NCI-H446 (cell line): ENCODE measurements around the gene ITGB2.
"Not testable (repeated sequence)": the region's sequence is repeated elsewhere in the genome, so short reads cannot be mapped to it uniquely, and the experiment has no call there.

Experiments
- DNase-seq, 2 experiments: peaks; one replicate each; lab custom pipeline; 2025; lab: John Stamatoyannopoulos, UW

ITGB2 gene

DNA sequence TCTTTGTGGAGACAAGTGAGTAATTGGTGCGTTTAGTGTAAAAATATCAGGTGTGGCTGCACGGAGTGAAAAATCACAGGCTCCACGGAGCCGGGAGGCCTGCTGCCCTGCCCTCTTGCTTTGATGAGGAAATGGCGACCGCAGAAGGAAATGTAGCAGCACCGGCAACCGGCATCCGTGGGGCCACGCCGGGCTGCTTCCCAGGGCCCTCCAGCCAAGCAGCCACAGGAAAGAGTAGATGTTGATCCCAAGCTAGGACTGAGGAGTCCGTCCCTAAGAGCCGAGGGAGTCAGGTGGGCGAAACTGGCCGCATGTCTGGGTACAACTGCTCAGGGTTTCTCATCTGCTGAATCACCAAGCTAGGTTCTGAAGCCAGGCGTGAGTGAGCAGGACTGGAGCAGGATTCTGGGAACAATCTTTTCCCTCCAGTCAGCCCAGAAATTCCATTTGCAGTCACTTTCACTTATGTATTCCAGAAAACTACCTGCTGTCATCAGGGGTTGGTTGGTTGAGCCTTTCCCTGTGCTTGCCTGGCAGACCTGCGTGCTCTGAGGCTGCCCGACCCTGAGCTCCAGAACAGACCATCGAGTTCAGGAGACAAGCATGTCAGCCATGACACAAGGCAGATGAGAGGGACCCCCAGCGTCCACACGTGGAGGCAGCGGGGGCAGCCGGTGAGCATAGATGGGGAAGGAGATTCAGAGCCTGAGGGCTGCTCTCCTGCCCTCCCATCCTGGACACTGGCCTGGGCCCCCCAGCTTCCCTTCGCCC, 5.8 kb upstream of the ITGB2 start:
- DNase-seq, result no peak

DNA sequence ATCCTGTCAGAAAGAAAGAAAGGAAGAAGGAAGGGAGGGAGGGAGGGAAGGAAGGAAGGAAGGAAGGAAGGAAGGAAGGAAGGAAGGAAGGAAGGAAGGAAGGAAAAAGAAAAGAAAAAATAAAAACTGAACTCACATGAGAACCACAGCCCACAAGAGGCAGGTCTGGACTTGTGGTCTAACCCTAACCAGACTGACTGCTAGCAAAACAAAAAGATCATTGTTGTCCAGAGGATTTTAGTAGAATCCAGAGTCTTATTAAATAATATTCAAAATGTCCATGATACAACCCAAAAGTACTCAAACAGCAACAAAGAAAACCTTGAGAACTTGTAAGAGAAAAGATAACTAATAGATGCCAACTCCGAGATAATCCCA, 4.7 kb upstream of the ITGB2 start:
- no peak for DNase-seq

DNA sequence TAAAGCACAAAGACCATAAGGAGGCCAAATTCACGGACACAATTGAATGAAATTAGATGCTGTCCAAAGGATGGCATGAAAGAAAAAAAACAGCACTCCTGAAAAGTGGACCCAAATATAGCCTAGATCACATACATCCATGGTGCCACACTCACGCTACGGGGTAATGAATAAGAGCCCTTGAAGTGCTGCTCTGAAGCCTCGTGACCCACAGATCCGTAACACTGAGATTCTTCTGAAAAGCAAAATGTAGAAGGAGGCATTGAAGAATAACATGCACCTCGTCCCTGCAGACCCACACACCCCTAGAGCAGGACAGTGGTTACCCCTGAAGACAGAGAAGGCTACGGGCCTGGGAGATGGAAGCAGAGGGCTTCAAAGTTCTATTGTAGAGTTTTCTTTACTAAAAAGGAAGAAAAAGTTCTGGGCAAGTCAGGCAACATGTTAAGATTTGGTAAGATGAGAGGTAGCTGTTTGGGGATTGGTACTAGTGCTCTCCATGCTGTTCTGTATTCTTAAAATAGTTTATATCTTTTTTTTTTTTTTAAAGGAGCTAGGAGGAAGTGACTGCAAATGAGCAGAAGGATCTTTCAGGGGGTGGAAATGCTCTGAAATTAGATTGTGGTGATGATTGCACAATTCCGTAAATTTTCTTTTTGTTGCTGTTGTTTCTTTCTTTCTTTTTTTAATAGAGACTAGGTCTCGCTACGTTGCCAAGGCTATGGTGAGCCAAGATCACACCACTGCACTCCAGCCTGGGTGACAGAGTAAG, 4.1 kb upstream of the ITGB2 start:
- no peak for DNase-seq

DNA sequence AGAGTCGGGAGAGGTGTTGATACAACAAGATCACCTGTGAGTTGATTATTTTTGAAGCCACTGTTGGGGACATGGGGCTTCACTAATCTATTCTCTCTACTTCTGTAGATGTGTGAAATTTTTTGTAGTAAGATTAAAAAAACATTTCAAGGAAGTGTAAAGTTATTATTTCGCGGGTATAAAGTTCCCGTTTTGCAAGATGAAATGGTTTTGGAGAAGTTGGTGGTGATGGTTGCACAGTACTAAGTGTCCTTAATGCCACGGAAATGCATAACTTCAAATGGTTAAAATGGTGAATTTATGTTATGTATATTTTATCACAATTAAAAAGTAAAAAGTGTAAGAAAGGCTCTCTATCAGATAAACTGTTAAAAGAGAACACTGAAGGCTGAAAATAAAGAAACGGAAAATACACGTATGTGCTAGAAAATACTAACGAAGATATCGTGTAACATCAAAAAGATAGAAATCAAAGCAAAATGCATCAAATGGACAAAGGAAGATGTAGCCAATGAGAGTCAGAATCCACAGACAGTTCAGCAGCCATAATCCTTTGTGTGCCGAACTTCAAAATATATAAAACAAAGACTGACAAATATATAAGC, 2.9 kb upstream of the ITGB2 start:
- no peak for DNase-seq

DNA sequence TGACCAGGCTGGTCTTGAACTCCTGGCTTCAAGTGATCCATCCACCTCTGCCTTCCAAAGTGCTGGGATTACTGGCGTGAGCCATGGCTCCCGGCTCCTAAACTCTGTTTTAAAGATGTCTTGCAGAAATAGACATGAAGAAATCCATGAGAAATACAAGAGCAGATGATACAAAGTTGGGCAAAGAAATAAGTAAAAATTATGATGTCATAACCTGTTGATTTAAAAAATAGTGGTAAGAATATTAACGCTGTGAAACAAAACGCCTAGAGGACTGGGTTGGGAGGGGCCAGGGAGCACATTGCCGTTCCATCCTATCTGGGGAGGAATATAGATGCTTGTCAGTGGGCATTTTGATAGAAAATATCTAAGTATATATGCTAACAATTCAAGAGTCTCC, 1.2 kb upstream of the ITGB2 start:
- DNase-seq, result no peak

DNA sequence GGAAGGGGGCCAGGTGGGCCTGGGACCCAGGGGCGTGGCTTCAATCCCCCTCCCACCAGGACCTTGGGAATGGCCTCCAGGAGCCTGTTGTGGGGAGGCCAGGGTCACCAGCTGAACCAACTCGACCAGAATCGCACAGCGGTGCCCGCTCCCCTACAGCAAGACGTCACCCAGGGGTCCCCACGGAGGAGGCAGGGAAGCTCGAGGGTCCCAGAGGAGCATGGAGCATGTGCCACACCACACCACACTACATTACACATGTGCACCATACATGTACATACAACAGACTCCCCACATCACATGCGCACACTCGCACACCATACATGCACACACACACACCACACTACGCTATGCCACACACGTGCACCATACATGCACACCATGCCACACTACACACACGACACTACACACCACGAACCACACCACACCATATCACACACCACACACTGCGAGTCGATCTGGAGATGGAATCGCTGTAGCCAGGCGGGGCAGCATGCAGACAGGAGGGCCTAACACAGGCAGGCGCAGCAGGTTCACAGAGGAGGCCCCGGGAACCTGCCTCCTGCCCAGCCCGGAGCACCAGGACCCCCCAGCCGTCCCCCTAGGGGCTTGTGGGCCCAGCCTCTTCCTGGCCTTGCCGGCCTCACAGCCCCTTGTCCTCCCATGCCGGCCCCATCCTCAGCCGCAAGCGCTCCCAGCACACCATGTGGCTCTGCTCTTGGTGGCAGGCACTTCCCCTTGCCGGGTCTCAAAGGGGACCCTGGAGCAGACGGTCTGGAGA, 596 bp downstream of the ITGB2 start:
- DNase-seq, result no peak

DNA sequence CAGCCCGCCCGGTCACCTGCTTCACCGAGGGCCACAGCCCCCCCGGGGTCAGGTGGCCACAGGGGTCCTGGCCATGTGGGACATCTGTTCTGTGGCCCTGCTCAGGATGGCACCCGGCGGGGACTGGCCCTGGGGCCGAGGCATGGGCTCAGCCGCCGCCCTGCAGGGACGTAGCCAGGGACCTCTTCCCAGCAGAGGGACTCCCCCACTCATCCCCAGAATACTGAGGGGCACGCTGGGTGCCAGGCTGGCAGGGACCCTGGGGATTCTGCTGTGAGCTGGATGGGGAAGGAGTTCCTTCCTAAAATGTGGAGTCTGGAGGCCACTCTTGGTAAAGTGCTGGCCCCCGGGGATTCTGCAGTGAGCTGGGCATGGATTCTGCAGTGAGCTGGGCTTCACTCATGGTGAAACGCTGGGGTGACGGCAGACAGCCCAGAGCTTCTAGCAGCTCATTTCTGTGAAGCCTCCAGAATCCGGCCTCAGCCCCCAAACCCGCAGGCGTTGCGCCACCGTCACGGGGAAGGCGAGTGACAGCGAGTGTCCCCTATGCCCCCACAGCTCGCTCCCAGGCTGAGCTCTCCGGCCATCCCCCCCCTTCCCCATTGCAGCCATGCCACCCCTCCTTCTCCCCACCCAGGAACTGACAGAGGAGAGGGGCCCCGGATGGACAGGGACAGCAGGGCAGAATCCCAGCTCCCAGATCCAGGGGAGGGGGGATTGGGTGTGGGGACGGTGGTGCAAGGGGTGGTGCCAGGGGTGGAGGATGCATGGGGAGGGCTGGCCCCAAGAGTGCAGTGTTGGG, 1.4 kb downstream of the ITGB2 start:
- no peak for DNase-seq

DNA sequence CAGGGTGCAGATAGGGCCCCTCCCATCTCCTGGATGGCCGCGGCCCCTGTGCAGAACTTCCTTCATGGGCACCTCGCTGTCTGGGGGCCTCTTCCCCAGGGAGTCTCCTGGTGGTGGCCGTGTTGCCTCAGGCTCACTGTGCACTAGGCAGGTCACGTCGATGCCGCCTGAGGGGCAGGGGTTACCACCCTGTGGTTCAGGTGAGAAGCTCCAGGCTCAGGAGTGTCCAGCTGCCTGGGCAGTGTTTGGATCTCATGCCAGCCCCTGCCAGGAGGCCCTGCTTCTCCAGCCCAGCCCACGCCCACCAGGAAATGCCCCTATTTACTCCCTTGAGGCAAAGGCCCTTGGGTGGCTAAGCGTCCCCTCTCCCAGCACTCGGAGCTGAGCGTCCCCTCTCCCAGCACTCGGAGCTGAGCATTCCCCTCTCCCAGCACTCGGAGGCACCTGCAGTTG, 2.1 kb downstream of the ITGB2 start:
- no peak for DNase-seq

DNA sequence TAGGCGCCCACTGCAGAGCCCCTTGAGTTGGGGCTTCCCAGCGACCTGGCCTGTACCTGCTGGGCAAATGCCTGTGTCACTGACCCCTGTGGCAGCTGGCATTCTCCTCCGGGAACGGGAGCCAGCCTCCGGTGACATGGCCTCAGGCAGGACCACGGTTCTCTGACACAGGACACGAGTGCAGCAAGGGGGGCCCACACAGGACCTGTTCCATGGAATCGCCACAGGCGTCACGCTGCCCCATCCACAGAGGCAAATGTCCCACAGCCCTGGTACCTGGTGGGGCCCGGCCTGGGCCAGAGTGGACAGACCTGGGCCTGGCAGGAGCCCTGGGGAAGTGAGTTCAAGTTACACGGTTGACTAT, 2.6 kb downstream of the ITGB2 start:
- DNase-seq, result no peak

DNA sequence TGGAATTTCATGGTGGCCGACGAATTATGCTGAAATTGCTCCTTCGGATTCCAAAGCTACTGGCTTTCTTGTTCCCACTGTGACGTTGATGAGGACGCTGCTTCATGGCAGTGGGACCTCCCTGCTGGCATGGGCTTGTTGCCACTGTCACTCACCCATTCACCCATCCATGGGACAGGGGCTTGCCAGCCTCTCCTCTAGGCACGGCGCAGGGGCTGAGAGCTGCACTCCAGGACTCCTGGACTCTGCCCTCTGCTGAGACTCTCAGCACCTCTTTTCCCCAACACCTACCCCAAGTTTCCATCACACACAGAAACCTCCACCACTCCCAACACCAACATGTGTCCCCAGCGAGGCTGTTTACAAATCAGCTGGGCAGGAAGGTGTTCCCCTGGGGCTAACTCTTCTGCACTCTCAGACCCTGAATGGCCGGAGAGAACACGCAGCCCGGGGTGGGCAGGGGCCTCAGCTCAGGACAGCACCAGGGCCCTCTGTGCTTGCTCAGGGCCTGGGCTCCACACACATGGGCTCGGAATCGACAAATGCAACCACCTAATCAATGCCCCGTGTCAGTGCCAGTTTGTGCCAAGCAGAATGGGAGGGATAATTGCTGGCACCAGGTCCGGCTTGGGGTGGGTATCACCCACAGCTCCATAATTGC, 3.1 kb downstream of the ITGB2 start:
- no peak for DNase-seq

DNA sequence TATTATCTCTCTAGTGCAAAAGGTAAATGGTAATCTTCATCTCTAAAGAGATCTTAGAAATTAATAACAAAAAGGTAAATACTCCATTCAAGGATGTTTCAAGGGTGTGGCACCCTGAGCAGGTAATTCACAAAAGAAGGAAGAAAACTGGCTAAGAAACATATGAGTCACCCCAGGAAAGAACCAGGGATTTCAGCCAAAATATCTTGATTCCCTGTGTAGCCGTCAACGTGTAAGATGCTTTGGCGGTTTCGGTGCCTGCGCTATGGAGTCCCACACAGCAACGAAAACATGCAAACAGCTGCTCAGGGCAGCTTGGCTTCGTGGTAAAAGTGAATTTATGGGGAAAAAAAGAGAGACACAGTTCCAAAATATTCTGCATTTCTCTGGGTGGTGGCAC, 3.7 kb downstream of the ITGB2 start:
- DNase-seq, result no peak

DNA sequence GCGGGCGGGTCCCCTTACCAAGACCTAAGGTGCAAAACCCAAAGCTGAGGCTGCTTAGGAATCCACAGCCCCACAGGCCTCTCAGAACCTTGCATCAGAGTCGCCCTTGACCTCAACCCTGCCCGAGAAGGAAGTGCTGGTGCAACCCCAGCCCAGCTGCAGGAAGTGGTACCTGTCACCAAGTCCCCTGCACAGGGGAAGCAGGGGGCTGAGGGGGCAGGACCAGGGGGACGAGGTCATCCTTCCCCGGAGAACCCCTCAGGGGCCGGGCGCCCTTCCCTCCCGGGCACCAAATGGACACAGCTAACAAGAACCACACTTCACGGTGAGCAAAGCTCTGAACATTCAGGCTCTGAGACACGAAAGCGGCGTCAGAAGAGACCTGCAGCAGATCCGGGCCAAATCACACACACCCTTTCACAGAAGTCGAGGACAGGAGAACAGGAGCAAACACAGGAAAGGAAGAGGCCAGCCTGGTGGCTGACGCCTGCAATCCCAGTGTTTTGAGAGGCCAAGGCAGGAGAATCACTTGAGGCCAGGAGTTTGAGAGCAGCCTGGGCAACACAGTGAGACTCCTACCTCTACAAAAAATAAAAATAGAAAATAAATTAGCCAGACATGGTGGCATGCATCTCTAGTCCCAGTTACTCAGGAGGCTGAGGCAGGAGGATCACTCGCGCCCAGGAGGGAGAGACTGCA, 6.4 kb downstream of the ITGB2 start:
- no peak for DNase-seq

DNA sequence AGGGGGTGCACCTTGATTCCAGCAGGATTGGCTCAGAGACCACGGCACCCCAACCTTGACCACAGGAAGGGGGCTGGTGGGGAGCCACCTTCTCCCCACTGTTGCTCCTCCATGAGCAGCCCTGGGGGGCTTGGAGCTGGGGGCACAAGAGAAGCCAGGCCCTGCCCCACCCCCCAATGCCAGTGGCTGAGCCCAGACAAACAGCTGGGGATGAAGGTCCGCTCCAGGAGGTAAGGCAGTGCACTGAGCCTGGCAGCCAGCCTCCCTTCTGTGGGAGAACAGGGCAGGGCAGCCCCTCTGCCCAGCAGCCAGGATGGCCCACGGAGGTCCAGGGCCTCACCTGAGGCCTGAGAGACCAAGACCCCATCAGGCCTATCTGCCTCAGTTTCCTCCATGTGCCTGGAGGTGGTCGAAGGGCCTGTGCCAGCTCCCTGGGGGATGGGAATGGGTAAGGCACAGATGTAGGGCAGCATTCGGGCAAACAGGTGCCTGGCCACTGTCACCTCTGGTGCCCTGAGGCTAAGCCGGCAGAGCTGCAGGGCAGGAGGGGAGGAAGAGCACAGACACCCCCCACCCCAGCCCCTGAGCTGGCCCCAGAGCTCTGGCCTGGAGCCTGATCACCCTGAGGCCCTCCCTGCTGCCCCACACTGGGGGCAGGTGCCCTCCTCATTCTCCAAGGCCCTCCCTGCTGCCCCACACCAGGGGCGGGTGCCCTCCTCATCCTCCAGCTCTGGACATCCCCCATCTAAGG, 7.1 kb downstream of the ITGB2 start:
- DNase-seq, result no peak

DNA sequence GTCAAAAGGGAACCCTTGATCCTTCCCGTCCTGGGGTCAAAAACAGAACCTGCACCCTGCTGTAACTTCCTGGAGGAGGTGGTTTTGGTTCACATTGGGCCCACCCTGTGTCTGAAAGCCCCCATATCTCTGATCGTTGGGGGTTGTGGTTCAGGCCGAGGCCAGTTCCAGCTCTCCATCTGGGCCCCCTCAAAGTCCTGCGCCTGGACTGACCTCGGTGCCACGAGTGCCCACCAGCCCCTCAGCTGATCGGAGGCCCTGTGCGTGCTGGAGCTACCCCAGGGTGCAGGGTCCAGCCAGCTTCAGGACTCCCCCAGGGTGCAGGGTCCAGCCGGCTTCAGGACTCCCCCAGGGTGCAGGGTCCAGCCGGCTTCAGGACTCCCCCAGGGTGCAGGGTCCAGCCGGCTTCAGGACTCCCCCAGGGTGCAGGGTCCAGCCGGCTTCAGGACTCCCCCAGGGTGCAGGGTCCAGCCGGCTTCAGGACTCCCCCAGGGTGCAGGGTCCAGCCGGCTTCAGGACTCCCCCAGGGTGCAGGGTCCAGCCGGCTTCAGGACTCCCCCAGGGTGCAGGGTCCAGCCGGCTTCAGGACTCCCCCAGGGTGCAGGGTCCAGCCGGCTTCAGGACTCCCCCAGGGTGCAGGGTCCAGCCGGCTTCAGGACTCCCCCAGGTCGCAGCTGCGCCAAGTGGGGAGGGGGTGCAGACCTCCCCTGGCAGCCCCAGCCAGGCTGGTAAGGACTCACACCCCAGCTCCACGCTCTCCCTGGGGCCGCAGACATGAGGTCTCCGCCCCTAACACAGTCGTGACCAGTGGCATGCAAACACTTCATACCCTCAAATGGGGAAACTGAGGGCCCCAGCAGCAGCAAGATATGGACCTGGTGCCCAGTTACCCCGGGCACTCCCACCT, 7.9 kb downstream of the ITGB2 start:
- DNase-seq, result not testable (repeated sequence)

DNA sequence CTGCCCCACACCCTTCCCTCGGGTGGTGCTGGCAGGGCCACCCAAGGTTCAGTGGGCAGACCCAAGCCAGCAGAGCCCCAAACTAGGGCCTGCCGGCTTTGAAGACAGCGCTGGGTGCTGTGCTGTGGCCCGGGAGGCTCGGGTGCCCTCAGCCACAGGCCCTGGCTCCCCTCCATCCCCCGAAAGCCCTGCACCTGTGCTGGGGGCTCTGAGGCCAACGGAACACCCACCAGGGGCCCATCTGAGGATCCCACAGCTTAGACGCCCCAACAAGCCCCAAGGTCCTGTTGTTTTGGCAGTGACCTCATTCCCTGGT, 8.6 kb downstream of the ITGB2 start:
- no peak for DNase-seq

DNA sequence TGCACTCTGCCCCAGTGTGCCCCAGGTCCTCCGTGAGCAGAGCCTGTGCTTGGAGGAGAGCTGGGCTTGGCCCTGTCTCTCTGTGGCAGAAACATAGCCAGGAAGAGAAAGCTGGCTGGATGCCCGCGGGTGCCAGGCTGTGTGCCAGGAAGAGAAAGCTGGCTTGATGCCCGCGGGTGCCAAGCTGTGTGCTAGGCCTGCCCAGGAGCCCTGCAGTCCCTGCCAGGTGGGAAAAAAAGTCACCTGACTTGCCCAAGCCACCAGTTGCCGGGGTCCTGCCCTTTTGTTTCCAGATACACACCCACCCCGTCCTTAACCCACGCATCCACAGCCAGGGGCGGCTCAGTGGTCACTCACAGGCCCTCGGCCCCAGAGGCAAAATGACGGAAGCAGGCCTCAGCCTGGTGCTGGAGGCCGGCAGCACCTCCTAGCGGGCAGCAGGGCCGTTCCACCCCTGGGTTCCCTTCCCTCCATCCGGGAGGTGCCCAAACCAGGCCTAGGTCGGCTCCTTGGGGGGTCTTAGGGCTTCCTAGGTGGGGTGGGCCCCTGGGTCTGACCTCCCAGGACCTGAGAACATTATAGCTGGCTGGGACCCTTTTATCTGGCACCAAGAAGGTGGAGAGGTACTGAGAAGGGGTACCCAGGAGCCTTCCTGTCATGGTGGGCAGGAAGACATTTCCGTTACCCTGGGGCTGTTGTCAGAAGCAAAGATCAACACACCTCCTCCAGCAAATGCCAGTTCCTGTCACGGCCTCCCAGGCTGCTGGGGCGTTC, 9.1 kb downstream of the ITGB2 start:
- peak in 1 of 2 experiments; percentile 57 for DNase-seq

DNA sequence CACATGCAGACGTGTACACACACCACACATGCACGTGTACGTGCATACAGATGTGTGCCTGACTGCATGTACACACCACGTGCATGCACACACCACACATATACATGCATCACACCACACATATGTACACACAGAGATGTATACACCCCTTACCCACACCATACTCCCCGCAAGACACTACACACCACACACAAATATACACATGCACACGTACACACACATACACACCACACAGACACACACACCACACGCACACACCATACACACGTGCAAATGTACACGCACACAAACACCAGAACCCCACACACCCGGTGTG, 9.7 kb downstream of the ITGB2 start:
- no peak for DNase-seq
